HL-60 (cell line): ENCODE measurements around the gene REC114.

ENCODE experiments used
- GABPA ChIP-seq: IDR thresholded peaks from 2 replicates; pipeline ENCODE4 v1.6.1; 2012; ENCODE audit warnings: low read depth
- POLR2AphosphoS5 ChIP-seq: IDR thresholded peaks from 2 replicates; pipeline ENCODE4 v1.6.1; 2012; ENCODE audit warnings: low read depth
- SPI1 ChIP-seq: IDR thresholded peaks from 2 replicates; pipeline ENCODE4 v1.6.1; 2012; ENCODE audit warnings: low read depth, mild to moderate bottlenecking, borderline replicate concordance
- TF ChIP-seq, protein P1 (sequence below): IDR thresholded peaks from one replicate; pipeline ENCODE4 v1.5.1; 2011; ENCODE audit warnings: low read length, control low read depth, inconsistent platforms; ENCODE audit not compliant: insufficient read depth
- TF ChIP-seq, protein P2 (sequence below): IDR thresholded peaks from 2 replicates; pipeline ENCODE4 v1.6.1; 2012; ENCODE audit warnings: low read depth; ENCODE audit not compliant: insufficient replicate concordance

DNA sequence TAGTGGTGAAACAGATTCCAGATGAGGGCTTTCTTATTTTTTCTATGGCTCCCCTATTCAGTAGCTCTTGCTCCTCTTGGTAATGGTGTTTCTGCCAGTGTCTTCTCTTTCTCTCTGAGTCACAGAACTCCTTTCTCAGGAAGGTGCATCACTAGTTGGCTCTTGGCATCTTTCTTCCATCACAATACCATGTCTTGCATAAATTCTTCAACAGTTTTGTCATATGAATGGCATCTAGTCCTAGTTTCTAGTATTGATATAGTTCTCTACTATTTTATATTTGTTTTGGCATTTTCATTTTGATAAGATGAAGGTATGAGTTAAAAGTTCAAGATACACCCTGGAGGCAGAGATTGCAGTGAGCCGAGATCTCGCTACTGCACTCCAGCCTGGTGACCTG is 51.0 kb downstream of the REC114 start:
- TF ChIP-seq, protein P1, sequence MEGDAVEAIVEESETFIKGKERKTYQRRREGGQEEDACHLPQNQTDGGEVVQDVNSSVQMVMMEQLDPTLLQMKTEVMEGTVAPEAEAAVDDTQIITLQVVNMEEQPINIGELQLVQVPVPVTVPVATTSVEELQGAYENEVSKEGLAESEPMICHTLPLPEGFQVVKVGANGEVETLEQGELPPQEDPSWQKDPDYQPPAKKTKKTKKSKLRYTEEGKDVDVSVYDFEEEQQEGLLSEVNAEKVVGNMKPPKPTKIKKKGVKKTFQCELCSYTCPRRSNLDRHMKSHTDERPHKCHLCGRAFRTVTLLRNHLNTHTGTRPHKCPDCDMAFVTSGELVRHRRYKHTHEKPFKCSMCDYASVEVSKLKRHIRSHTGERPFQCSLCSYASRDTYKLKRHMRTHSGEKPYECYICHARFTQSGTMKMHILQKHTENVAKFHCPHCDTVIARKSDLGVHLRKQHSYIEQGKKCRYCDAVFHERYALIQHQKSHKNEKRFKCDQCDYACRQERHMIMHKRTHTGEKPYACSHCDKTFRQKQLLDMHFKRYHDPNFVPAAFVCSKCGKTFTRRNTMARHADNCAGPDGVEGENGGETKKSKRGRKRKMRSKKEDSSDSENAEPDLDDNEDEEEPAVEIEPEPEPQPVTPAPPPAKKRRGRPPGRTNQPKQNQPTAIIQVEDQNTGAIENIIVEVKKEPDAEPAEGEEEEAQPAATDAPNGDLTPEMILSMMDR = no peak
- TF ChIP-seq, protein P2, sequence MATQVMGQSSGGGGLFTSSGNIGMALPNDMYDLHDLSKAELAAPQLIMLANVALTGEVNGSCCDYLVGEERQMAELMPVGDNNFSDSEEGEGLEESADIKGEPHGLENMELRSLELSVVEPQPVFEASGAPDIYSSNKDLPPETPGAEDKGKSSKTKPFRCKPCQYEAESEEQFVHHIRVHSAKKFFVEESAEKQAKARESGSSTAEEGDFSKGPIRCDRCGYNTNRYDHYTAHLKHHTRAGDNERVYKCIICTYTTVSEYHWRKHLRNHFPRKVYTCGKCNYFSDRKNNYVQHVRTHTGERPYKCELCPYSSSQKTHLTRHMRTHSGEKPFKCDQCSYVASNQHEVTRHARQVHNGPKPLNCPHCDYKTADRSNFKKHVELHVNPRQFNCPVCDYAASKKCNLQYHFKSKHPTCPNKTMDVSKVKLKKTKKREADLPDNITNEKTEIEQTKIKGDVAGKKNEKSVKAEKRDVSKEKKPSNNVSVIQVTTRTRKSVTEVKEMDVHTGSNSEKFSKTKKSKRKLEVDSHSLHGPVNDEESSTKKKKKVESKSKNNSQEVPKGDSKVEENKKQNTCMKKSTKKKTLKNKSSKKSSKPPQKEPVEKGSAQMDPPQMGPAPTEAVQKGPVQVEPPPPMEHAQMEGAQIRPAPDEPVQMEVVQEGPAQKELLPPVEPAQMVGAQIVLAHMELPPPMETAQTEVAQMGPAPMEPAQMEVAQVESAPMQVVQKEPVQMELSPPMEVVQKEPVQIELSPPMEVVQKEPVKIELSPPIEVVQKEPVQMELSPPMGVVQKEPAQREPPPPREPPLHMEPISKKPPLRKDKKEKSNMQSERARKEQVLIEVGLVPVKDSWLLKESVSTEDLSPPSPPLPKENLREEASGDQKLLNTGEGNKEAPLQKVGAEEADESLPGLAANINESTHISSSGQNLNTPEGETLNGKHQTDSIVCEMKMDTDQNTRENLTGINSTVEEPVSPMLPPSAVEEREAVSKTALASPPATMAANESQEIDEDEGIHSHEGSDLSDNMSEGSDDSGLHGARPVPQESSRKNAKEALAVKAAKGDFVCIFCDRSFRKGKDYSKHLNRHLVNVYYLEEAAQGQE = no peak
- TF ChIP-seq POLR2AphosphoS5 (no peak), GABPA (no peak), SPI1 (no peak)
